Tibial artery (tissue), 4 donors: Measurements from ENCODE around the gene PSMB2.

Experiments used
- DNase-seq, 2 donors: peaks; one replicate each; pipeline ENCODE4 v3.0.0-alpha.2; 2019
- H3K27ac ChIP-seq, 2 donors: fragments of 200-600 bp; sonication (generic) in 1 of 2; 1 replicate in 1 of 2; 2 replicates in 1 of 2; pipeline ENCODE4 v1.5.1; 2018 to 2019; ENCODE audit warnings: mild to moderate bottlenecking in 1 of 2
- H3K27me3 ChIP-seq, 2 donors: fragments of 200-600 bp; sonication (generic) in 1 of 2; one replicate each; pipeline versions ENCODE4 v1.5.1 to v1.6.0; 2016 to 2019
- H3K36me3 ChIP-seq, 3 donors: fragments of 200-600 bp; sonication (generic) in 2 of 3; one replicate each; pipeline ENCODE4 v1.5.1; 2016 to 2019; ENCODE audit warnings: mild to moderate bottlenecking in 2 of 3
- H3K4me1 ChIP-seq, 4 donors: fragments of 200-600 bp; sonication (generic) in 2 of 4; 1 replicate in 3 of 4; 2 replicates in 1 of 4; pipeline ENCODE4 v1.5.1; 2016 to 2019
- H3K4me3 ChIP-seq, 2 donors: fragments of 200-600 bp; sonication (generic) in 1 of 2; 1 replicate in 1 of 2; 2 replicates in 1 of 2; pipeline ENCODE4 v1.5.1; 2018 to 2019; ENCODE audit warnings: mild to moderate bottlenecking in 2 of 2
- H3K9me3 ChIP-seq, 3 donors: fragments of 200-600 bp; sonication (generic) in 1 of 3; one replicate each; pipeline ENCODE4 v1.5.1; 2016 to 2019
- CTCF ChIP-seq, 2 experiments: fragments of 200-600 bp in 1 of 2; fragments of 450-650 bp in 1 of 2; IDR thresholded peaks; one replicate each; pipeline ENCODE4 v1.5.1; 2017 to 2019; ENCODE audit warnings: antibody characterized with exemption in 2 of 2, mild to moderate bottlenecking in 1 of 2, moderate library complexity in 1 of 2
- intact Hi-C: fragments of 100-400 bp; cut with DNase I; formaldehyde crosslinking; loops from one replicate; pipeline ENCODE4 v1.15.0; 2023; ENCODE audit warnings: low total_unique reads

Gene PSMB2

DNA sequence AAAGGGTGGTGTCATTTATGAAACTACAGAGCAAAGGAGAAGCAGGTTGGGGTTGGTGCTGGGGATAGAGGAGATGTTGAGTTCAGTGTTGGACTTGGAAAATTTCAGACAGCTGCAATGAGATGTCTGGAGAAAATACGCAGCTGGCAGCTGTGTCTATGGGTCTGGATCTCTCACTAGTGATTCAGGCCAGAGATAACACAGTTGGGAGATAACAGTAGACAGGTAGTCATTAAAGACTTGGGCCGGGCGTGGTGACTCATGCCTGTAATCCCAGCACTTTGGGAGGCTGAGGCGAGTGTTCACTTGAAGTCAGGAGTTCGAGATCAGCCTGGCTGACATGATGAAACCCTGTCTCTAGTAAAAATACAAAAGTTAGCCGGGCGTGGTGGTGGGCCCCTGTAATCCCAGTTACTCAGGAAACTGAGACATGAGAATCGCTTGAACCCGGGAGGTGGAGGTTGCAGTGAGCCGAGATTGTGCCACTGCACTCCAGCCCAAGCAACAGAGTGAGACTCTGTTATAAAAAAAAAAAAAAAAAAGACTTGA lies 70.7 kb downstream of the PSMB2 start:
- Histone ChIP-seq H3K27ac (no peak overlapping the region), H3K9me3 (no peaks in the 10 kb centered on the region), H3K36me3 (peaks cover 0 to 15% (median 13%) of the 10 kb centered on the region in 3 donors), H3K27me3 (peaks cover 0 to 57% of the 10 kb centered on the region in 2 donors), H3K4me1 (peaks cover 0 to 16% (median 14%) of the 10 kb centered on the region in 4 donors), H3K4me3 (no peak overlapping the region)
- intact Hi-C loops, result no loop called here
- TF ChIP-seq CTCF (IDR thresholded peaks at IDR 0.05), result no peak
- no peak for DNase-seq

DNA sequence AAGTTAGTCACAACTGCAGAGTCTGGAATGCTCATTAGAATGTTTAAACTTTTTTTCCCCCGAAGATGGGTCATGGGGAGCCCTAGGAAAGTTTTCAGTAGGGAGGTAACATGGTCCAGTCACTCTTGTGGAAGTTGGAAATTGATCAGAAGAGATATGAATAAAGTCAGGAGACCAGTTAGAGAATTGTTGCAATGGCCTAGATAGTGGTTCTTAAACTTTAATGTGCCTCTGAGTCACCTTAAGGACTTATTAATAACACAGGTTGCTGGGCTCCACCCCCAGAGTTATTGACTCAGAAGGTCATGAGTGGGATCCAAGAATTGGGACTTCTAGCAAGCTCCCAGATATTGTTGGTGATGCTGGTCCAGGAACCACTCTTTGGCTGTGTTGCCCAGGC lies 71.4 kb downstream of the PSMB2 start:
- no peak for TF ChIP-seq CTCF (IDR thresholded peaks at IDR 0.05)
- intact Hi-C loops, result loop anchor here (5.0 kb wide), 2 partner anchors 157 to 202 kb away; no protein-coding TSS in a partner anchor
- no peak for DNase-seq
- H3K36me3 ChIP-seq, result peaks cover 0 to 22% (median 16%) of the 10 kb centered on the region in 3 donors
- H3K4me1 ChIP-seq, result peaks cover 0 to 16% (median 14%) of the 10 kb centered on the region in 4 donors
- H3K27me3 ChIP-seq, result peaks cover 0 to 49% of the 10 kb centered on the region in 2 donors
- no peaks in the 10 kb centered on the region for H3K9me3 ChIP-seq
- H3K27ac ChIP-seq, result no peak overlapping the region
- no peak overlapping the region for H3K4me3 ChIP-seq

DNA sequence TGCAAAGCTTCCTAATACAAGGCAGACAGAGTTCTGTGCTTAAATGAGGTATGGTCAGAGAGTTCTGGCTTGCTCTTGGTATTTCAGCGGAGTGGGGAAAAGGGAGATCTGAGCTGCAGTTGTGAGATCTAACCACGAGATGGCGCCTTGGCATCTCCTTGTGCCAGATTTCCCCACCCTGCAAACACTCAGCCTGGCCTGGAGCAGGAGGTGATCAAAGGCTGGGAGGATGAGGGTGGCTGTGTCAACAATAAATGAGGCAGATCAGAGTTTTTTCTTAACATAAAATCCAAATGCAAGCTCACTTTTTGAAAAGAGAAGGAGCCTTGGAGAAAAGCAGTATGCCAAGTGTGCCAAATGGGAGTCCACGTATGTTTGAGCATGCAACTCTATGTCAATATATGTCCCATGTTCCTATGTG lies 72.3 kb downstream of the PSMB2 start:
- intact Hi-C loops, result loop anchor here (5.0 kb wide), 2 partner anchors 158 to 203 kb away; no protein-coding TSS in a partner anchor
- H3K9me3 ChIP-seq, result no peaks in the 10 kb centered on the region
- H3K36me3 ChIP-seq, result peaks cover 0 to 29% (median 16%) of the 10 kb centered on the region in 3 donors
- H3K4me3 ChIP-seq, result no peak overlapping the region
- peak; percentile 62 to 78 for TF ChIP-seq CTCF (IDR thresholded peaks at IDR 0.05)
- no peak for DNase-seq
- peaks cover 0 to 18% (median 14%) of the 10 kb centered on the region in 4 donors for H3K4me1 ChIP-seq
- peaks cover 0 to 40% of the 10 kb centered on the region in 2 donors for H3K27me3 ChIP-seq
- H3K27ac ChIP-seq, result no peak overlapping the region

- intact Hi-C loops, result loop anchor here (5.0 kb wide), 2 partner anchors 159 to 204 kb away; no protein-coding TSS in a partner anchor
Measured at GRCh38 chr1:35567947-35568558, 73.3 kb downstream of the PSMB2 start.

GRCh38 chr1:35565742-35566133 lies 75.6 kb downstream of the PSMB2 start:
- TF ChIP-seq CTCF (IDR thresholded peaks at IDR 0.05), result no peak
- Histone ChIP-seq H3K9me3 (no peaks in the 10 kb centered on the region), H3K4me1 (peaks cover 0 to 14% (median 7%) of the 10 kb centered on the region in 4 donors), H3K27me3 (peaks cover 0 to 13% of the 10 kb centered on the region in 2 donors), H3K4me3 (no peak overlapping the region), H3K27ac (no peak overlapping the region), H3K36me3 (peaks cover 0 to 58% (median 23%) of the 10 kb centered on the region in 3 donors)
- DNase-seq, result no peak
- intact Hi-C loops, result loop anchor here (5.0 kb wide), 2 partner anchors 162 to 207 kb away; no protein-coding TSS in a partner anchor

More at GRCh38 chr1:35567947-35568558, 73.3 kb downstream of the PSMB2 start:
- Histone ChIP-seq H3K4me3 (no peak overlapping the region), H3K36me3 (peaks cover 0 to 38% (median 17%) of the 10 kb centered on the region in 3 donors), H3K27ac (no peak overlapping the region), H3K9me3 (no peaks in the 10 kb centered on the region), H3K4me1 (peaks cover 0 to 9% (median 6%) of the 10 kb centered on the region in 4 donors), H3K27me3 (peaks cover 0 to 31% of the 10 kb centered on the region in 2 donors)
- TF ChIP-seq CTCF (IDR thresholded peaks at IDR 0.05), result no peak
- no peak for DNase-seq
